Mononuclear cell (primary cell): ENCODE measurements around the gene ZBTB7B. TPM values are rescaled to one million over a fixed set of nuclear protein-coding genes. Genes with fewer than 3 reads are reported as not detected.
A peak's percentile ranks its signal among the peaks of the same experiment; 100 is the strongest.
"Not testable (repeated sequence)": the region's sequence is repeated elsewhere in the genome, so short reads cannot be mapped to it uniquely, and the experiment has no call there.

Source experiments
- H3K27me3 ChIP-seq: 2 replicates; pipeline ENCODE4 v1.6.0; 2011; ENCODE audit warnings: low read length, control low read depth; ENCODE audit not compliant: insufficient read depth
- H3K4me1 ChIP-seq: 2 replicates; pipeline ENCODE4 v1.5.1; 2011; ENCODE audit warnings: mild to moderate bottlenecking, low read length, control low read depth; ENCODE audit not compliant: insufficient read depth
- H3K4me3 ChIP-seq: 2 replicates; pipeline ENCODE4 v1.5.1; 2011; ENCODE audit warnings: mild to moderate bottlenecking, low read length, moderate library complexity
- H3K9me3 ChIP-seq: 2 replicates; pipeline ENCODE4 v1.5.1; 2011; ENCODE audit warnings: low read depth, mild to moderate bottlenecking, control low read depth, low read length
- total RNA-seq: library from RNA; depleted of rRNA; stranded (reverse); fragments of >200 nt; gene quantifications from one replicate; pipeline ENCODE4 v1.2.3, GENCODE V29; 2012

Gene ZBTB7B
- total RNA-seq, 1 donor: 39.6 TPM

GRCh38 chr1:154974102-154974807 is 28.3 kb upstream of the ZBTB7B start, which contains the start of gene CKS1B:
Gene CKS1B, plus strand, starts transcription at chr1:154974681. Its CDS starts 65 bp downstream, at chr1:154974746.
- peak within 1 kb of the TSS; percentile 81 for H3K4me3 ChIP-seq
- no peaks in the 10 kb centered on the region for H3K9me3 ChIP-seq
- peaks cover 55% of the 10 kb centered on the region for H3K4me1 ChIP-seq
- no peaks in the 10 kb centered on the region for H3K27me3 ChIP-seq

DNA sequence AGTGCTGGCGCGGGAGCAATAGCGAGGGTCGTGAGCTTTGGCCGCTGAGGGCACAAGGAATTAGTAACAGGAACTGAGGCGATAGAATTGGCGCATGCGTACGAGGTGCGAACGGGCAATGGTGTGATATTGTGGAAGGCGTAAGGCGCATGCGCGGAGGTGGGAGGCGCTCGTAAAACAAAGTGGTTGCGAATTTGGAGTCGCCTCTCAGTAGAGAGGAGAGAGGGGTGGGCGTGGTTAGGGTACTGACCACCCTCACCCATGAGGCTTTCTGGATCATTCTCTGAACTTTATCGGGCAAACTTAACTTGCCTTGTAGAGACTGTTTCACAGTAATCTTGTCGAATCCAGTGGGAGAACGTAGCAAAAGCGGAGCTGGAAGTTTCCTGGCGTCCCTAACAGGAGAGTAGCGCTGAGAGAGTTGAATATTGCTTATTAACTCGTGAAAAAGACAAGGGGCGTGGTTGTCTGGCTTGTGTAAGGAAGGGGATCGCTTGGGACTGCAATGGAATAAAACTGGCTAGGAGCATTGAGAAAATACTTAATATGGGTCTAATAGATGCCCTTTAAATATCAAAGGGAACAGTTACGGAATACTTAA is 27.7 kb upstream of the ZBTB7B start:
- H3K4me1 ChIP-seq: peaks cover 53% of the 10 kb centered on the region

DNA sequence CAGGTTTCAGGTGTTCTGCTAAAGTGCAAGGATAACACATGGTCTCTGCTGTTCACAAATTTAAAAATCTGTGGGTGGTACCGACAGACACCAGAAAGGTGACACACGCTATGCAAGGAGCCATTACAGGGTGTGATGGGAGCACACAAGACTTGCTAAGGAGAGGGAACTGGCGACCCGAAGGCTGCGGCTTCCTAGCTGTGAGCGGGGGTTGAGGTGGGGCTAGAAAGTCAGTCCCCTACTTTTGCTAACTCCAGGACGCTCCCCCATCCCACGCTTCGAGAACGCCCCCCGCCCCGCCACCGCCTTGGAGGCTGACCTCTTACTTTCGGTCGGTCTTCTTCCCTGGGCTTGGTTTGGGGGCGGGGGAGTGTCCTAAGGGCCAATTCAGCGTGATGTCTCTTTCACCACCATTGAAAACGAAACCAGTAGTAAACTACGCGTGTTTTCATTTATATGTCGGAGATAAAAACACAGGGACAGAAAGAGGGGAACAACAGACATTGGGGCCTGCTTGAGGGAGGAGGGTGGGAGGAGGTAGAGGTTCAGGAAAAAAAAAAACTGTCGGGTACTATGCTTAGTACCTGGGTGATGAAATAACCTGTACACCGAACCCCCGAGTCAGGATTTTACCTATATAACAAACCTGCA is 27.1 kb upstream of the ZBTB7B start:
- H3K4me3 ChIP-seq: peak overlapping the region; percentile 81

More for the DNA sequence above, 27.7 kb upstream of the ZBTB7B start:
- H3K27me3 ChIP-seq: no peaks in the 10 kb centered on the region
- H3K4me3 ChIP-seq: peak overlapping the region; percentile 81
- H3K9me3 ChIP-seq: no peaks in the 10 kb centered on the region

DNA sequence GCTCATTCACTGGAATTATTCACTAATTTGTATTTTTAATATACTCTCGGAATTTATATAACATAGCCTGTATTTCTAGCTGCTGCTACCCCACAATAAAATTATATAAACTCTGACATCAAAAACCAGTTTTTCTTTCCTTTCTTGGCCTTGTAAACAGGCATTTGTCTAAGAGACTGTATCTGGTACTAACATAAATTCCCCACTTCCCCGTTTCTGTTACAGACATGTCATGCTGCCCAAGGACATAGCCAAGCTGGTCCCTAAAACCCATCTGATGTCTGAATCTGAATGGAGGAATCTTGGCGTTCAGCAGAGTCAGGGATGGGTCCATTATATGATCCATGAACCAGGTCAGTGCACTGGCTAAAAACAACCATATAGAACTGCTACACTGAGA is 24.8 kb upstream of the ZBTB7B start:
- H3K4me1 ChIP-seq: peaks cover 30% of the 10 kb centered on the region
- not testable (repeated sequence) for H3K9me3 ChIP-seq, H3K4me3 ChIP-seq, H3K27me3 ChIP-seq

More for the DNA sequence above, 27.1 kb upstream of the ZBTB7B start:
- peaks cover 47% of the 10 kb centered on the region for H3K4me1 ChIP-seq
- no peaks in the 10 kb centered on the region for H3K9me3 ChIP-seq
- no peaks in the 10 kb centered on the region for H3K27me3 ChIP-seq

- H3K4me1 ChIP-seq: peaks cover 25% of the 10 kb centered on the region
- H3K27me3 ChIP-seq: no peaks in the 10 kb centered on the region
- H3K9me3 ChIP-seq: no peaks in the 10 kb centered on the region
- H3K4me3 ChIP-seq: no peak overlapping the region
Measured at GRCh38 chr1:154978360-154978759, 24.2 kb upstream of the ZBTB7B start.

- H3K27me3 ChIP-seq: no peaks in the 10 kb centered on the region
- H3K4me1 ChIP-seq: peaks cover 25% of the 10 kb centered on the region
- H3K4me3 ChIP-seq: peak overlapping the region; percentile 60
- H3K9me3 ChIP-seq: no peaks in the 10 kb centered on the region
Measured at GRCh38 chr1:154982341-154982740, 20.3 kb upstream of the ZBTB7B start.

DNA sequence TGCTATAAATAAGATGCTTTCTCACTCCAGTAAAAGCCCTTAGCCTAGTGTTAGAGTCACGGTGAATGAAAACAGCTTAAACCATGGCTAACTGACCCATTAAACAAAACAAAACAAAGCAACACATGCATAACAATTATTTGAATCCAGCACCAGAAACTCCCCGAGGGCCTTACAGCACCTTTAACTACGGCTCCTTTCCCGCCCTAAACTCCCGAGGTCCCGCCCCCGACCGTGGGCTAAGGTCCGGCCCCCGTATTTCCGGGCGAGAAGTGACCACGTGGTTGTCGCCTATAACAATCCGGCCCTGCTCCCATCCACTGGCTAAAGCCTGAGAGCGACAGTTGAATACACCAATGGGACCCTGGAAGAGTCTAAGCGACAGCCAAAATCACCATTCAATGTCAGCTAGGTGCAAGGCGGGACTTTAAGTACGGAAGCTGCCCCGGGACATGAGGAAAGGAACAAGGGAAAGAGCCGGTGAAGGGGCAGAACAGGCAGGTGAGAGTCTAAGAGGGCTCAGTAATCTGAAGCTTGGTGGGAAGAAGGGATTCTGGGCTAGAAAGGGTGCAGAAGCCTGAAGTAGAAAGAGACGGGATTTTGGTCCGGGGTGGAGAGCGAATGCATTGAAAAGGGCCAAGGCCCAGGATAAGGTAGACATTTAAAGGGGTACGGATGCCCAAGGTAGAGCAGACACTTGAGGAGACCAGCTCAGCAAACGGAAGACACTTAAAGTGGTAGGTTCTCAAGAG is 19.5 kb upstream of the ZBTB7B start, which contains the start of gene FLAD1:
FLAD1 (plus strand) TSS at position 448 of the 752 bp plus-strand sequence. CDS start 351 bp downstream, outside the sequence.
- H3K4me3 ChIP-seq: peak within 1 kb of the TSS; percentile 60
- no peaks in the 10 kb centered on the region for H3K27me3 ChIP-seq
- H3K9me3 ChIP-seq: no peaks in the 10 kb centered on the region
- H3K4me1 ChIP-seq: peaks cover 29% of the 10 kb centered on the region

DNA sequence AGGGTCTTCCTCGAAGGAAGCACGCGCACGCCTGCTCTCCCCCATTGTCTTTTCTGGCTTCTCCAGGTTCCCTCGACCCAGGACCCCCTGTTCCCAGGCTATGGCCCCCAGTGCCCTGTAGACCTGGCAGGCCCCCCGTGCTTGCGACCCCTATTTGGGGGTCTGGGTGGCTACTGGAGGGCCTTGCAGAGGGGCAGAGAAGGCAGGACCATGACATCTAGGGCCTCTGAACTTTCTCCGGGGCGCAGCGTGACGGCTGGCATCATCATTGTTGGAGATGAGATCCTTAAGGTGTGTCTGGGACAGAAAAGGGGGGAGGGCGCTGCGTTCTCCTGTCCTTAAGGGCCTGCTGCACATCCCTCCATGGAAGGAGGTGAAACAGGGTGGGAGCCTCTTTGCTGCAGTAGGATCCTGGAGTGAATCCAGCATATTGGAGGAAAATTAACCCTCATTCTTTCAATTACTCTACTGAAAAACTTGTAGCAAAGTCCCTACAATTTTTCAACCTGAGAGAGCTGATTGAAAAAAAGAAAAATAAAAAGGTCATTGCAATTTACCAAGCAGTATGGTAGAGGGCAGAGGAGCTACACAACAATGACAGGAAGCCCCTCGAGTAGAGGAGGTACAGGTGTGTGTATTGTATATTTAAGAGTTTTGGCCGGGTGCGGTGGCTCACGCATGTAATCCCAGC is 18.7 kb upstream of the ZBTB7B start:
- Histone ChIP-seq H3K9me3 (no peaks in the 10 kb centered on the region), H3K4me3 (peak overlapping the region; percentile 60), H3K4me1 (peaks cover 29% of the 10 kb centered on the region), H3K27me3 (no peaks in the 10 kb centered on the region)

DNA sequence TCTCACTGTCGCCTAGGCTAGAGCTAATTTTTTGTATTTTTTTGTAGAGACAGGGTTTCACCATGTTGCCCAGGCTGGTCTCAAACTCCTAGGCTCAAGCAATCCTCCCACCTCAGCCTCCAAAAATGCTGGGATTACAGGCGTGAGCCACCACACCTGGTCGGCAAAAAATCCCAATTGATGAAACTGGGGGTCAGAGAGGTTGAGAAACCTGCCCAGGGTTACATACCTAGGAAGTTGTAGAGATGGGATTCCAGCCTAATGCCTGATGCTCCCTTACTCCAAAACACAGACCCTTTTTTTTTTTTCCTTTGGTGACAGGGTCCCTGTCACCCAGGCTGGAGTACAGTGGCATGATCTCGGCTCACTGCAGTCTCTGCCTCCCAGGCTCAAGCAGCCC is 15.9 kb upstream of the ZBTB7B start:
- not testable (repeated sequence) for H3K27me3 ChIP-seq, H3K4me3 ChIP-seq, H3K9me3 ChIP-seq
- peaks cover 29% of the 10 kb centered on the region for H3K4me1 ChIP-seq

GRCh38 chr1:154987326-154987725 is 15.3 kb upstream of the ZBTB7B start:
- H3K9me3 ChIP-seq: no peaks in the 10 kb centered on the region
- no peaks in the 10 kb centered on the region for H3K27me3 ChIP-seq

GRCh38 chr1:154988058-154988954 is 14.3 kb upstream of the ZBTB7B start:
- no peaks in the 10 kb centered on the region for H3K9me3 ChIP-seq
- peaks cover 23% of the 10 kb centered on the region for H3K4me1 ChIP-seq
- no peaks in the 10 kb centered on the region for H3K27me3 ChIP-seq
- no peak overlapping the region for H3K4me3 ChIP-seq

More at GRCh38 chr1:154987326-154987725, 15.3 kb upstream of the ZBTB7B start:
- Histone ChIP-seq H3K4me1 (peaks cover 27% of the 10 kb centered on the region), H3K4me3 (no peak overlapping the region)

- Histone ChIP-seq H3K4me3 (no peak overlapping the region), H3K9me3 (no peaks in the 10 kb centered on the region), H3K4me1 (peaks cover 13% of the 10 kb centered on the region), H3K27me3 (no peaks in the 10 kb centered on the region)
Measured at GRCh38 chr1:154989195-154989860, 13.3 kb upstream of the ZBTB7B start.

- Histone ChIP-seq H3K4me3 (no peak overlapping the region), H3K4me1 (peaks cover 14% of the 10 kb centered on the region), H3K27me3 (no peaks in the 10 kb centered on the region), H3K9me3 (no peaks in the 10 kb centered on the region)
Measured at GRCh38 chr1:154990276-154990675, 12.3 kb upstream of the ZBTB7B start.
